ENCODE results near the gene MYO3B.

The MYO3B gene

DNA sequence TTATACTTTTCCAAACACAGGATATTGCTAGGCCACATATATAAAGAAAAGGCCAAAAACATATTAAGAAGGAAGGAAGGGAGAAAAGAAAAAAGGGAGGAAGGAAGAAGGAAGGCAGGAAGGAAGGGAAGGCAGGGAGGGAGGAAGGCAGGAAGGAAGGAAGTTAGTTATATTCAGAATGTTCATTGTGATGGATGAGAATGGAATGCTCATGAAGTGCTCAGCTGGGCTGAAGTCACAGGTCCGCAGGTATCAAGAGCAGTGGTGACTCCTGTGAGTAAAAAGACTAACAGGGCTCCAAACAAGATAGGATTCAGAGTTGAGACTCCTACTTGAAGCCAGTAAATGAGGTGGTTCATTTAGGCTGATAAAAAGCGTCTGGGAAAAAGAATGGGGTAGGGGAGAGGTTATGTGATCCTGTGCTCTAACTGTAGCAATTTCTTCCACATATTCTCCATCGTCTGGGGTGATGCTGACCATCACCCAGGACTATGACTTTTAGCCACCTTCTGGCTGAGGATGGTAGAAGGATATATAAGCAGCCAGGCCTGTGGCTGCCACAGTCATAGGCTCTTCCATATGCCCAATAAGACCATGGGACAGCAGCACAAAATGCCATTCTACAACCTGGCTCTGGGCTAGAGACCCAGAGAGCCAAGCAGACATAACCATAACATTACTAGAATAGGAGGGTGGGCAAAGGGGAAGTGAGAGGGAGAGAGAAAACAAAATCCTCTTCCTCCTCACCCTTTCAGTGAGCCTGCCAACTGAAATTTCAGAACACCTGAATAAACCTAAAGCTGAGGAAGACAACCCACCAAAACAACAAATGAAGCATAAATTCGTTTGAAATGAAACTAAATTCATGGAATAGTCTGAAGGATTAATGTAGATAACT, 173.2 kb downstream of the MYO3B start:
- TF ChIP-seq ZNF384 (IDR thresholded peaks at IDR 0.05) (no peak), SUZ12 (IDR thresholded peaks at IDR 0.05) (no peak), NFRKB (IDR thresholded peaks at IDR 0.05) (no peak), ELF4 (IDR thresholded peaks at IDR 0.05) (no peak), FOXA1 (IDR thresholded peaks at IDR 0.05) (no peak), ARNT (IDR thresholded peaks at IDR 0.05) (no peak), BHLHE40 (IDR thresholded peaks at IDR 0.05; ENCODE audit: borderline replicate concordance) (no peak), FOXK2 (IDR thresholded peaks at IDR 0.05) (no peak), TARDBP (IDR thresholded peaks at IDR 0.05) (no peak), FOXM1 (IDR thresholded peaks at IDR 0.05; ENCODE audit: borderline replicate concordance) (no peak), SP1 (IDR thresholded peaks at IDR 0.05) (no peak)
- no peak for DNase-seq (ENCODE audit: extremely low spot score)
- CTCF ChIA-PET = no interaction called here
- POLR2A ChIA-PET = no interaction called here

DNA sequence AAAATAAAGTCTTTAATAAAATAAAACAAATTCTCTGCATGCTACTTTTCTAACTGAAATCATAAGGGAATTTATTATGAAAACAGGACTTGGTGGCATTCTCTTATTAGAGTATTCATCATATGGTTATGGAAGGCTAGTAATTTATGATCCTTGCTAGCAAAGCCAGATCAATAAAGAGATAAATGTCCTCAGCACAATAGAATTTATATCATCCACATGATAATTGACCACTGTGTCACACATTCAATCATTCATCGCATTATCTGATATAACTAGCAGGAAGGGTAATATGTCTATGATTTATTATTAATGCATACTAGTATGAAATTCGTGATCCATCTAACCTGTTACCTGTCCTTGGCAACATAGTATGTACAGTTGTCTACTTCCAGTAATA, 175.8 kb downstream of the MYO3B start:
- POLR2A ChIA-PET = no interaction called here
- DNase-seq (ENCODE audit: extremely low spot score) = no peak
- TF ChIP-seq ZNF384 (IDR thresholded peaks at IDR 0.05) (no peak), L3MBTL2 (conservative IDR thresholded peaks at IDR 0.05) (no peak), FOXK2 (IDR thresholded peaks at IDR 0.05) (no peak), LEF1 (IDR thresholded peaks at IDR 0.05; ENCODE audit: borderline replicate concordance) (no peak), BHLHE40 (IDR thresholded peaks at IDR 0.05; ENCODE audit: borderline replicate concordance) (no peak), ELF4 (IDR thresholded peaks at IDR 0.05) (no peak), SP1 (IDR thresholded peaks at IDR 0.05) (no peak), NFRKB (IDR thresholded peaks at IDR 0.05) (no peak), FOXM1 (IDR thresholded peaks at IDR 0.05; ENCODE audit: borderline replicate concordance) (no peak)
- TF ChIP-seq, protein P1, sequence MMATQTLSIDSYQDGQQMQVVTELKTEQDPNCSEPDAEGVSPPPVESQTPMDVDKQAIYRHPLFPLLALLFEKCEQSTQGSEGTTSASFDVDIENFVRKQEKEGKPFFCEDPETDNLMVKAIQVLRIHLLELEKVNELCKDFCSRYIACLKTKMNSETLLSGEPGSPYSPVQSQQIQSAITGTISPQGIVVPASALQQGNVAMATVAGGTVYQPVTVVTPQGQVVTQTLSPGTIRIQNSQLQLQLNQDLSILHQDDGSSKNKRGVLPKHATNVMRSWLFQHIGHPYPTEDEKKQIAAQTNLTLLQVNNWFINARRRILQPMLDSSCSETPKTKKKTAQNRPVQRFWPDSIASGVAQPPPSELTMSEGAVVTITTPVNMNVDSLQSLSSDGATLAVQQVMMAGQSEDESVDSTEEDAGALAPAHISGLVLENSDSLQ (IDR thresholded peaks at IDR 0.05) = no peak
- CTCF ChIA-PET = interaction anchor here (1.6 kb wide), 1 partner anchor 117 kb away, joined by 3 read pairs; no protein-coding TSS in a partner anchor

DNA sequence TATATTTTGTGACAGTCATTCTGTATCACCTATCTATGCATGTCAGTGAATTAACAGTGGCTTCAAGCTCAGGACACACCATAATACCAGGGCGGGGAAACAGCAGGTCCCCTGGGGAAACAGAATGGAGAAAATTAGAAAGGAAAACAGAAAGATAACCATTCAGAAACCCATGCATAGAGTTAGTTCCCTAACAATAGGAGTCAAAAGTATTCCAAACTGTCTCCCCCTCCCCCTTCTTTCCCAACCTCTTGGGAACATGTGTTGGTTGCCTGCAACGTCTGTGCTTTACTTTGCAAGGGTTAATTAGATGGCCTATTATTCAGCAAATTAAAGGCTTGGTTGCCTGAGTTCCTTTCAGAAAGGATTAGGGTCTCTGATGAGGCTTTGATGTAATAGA, 176.4 kb downstream of the MYO3B start:
- ChIA-PET POLR2A (no interaction called here), CTCF (interaction anchor here (1.6 kb wide), 1 partner anchor 118 kb away, joined by 3 read pairs; no protein-coding TSS in a partner anchor)

DNA sequence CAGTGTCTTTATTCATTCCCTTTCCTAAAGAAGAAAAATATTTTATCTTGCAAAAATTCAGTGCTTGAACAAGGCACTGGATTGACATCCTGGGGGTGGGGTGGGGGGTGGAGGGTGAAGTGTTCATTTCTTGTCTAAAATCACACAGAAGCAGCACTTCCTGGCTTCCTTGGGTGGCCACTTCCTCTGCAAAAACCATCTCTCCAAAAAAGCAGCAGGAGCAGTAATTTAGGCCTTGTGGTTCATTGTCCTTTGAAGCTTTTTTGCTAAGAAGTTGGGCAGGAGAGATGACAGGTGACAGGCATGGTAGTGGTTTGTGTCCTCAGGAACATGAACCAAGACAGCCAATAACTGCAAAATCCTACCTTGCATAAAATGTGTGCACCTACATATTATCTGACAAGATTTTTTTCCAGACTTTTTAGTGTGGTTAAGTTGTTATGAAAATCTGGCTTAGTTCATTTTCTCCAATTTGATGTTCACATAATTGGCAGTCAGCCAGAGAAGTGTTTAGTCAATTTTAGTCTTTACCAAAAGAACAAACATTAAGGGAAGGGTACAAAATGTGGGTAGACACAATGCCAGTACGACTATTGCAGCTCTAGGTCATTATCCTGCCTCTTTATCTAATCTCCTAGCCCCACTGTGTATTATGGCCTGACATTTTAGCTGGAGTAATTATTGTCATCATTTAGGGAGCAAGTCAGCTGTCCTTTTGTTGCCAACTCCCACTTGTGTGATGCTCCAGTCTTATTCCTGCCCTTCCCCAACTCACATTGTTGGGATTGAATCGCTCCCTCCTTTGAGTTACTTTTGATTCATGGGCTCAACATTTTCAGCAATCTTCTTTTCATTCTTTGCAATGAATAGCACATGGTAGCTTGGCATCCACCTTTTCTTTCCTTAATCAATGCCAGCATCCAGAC, 177.2 kb downstream of the MYO3B start:
- TF ChIP-seq ARNT (IDR thresholded peaks at IDR 0.05) = no peak
- ChIA-PET CTCF (interaction anchor here (1.6 kb wide), 1 partner anchor 119 kb away, joined by 3 read pairs; no protein-coding TSS in a partner anchor), POLR2A (no interaction called here)
- no peak for DNase-seq (ENCODE audit: extremely low spot score)

More for the DNA sequence above, 176.4 kb downstream of the MYO3B start:
- DNase-seq (ENCODE audit: extremely low spot score) = no peak
- no peak for TF ChIP-seq FOXK2 (IDR thresholded peaks at IDR 0.05)
- no peak for TF ChIP-seq ZNF384 (IDR thresholded peaks at IDR 0.05)

DNA sequence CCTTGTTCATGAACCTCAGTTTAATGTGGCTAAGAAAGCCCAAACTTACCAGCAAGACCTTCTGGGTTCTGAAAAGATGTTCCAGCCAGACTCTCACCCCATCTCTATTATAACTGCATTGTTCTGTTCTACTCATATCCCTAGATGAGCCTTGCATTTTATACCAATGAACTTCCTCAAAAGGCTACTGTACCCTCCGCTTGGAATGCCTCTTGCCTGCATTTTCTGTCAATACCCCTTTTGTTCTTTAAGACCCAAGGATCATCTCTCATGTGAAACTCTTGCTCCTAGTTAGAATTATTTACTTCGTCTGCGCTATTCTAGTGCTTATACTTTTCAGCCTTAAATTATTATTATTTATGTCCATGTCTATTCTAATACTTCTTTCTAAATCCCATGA, 181.5 kb downstream of the MYO3B start:
- POLR2A ChIA-PET = no interaction called here
- no peak for DNase-seq (ENCODE audit: extremely low spot score)
- TF ChIP-seq FOXA1 (IDR thresholded peaks at IDR 0.05) (no peak), FOXM1 (IDR thresholded peaks at IDR 0.05; ENCODE audit: borderline replicate concordance) (no peak), CTBP1 (IDR thresholded peaks at IDR 0.05; ENCODE audit: borderline replicate concordance) (no peak), ZNF384 (IDR thresholded peaks at IDR 0.05) (no peak), SP1 (IDR thresholded peaks at IDR 0.05) (no peak), BHLHE40 (IDR thresholded peaks at IDR 0.05; ENCODE audit: borderline replicate concordance) (no peak), TARDBP (IDR thresholded peaks at IDR 0.05) (no peak), FOXK2 (IDR thresholded peaks at IDR 0.05) (no peak), HDGF (IDR thresholded peaks at IDR 0.05; ENCODE audit: borderline replicate concordance) (no peak), NFRKB (IDR thresholded peaks at IDR 0.05) (no peak), ARNT (IDR thresholded peaks at IDR 0.05) (no peak), ELF4 (IDR thresholded peaks at IDR 0.05) (no peak), L3MBTL2 (conservative IDR thresholded peaks at IDR 0.05) (no peak), LEF1 (IDR thresholded peaks at IDR 0.05; ENCODE audit: borderline replicate concordance) (no peak)
- TF ChIP-seq, protein P1 (IDR thresholded peaks at IDR 0.05) = no peak
- CTCF ChIA-PET = interaction anchor here (1.7 kb wide), 1 partner anchor 11 kb away, joined by 10 read pairs; no protein-coding TSS in a partner anchor

DNA sequence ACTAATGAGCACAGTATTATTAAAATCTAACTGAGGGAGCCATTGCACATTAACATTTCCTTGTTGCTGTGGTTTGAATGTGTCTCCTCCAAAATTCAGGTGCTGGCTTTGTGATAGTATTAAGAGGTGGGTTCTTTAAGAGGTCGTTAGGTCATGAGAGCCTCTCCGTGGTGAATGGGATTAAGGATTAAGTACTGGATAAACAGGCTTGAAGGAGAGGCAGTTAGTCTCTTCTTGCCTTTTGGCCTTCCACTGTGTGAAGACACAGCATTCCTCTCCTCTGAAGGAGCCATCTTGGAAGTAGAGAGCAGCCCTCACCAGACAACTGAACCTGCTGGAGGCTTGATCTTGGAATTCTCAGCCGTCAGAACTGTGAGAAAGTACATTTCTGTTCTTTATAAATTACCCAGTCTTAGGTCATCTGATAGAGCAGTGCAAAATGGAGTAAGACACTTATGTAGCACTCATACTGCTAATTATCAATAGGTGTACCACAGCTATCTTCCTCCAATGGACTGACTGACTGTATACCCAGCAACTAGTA, 182.7 kb downstream of the MYO3B start:
- TF ChIP-seq SUZ12 (IDR thresholded peaks at IDR 0.05) (no peak), ARNT (IDR thresholded peaks at IDR 0.05) (no peak), TARDBP (IDR thresholded peaks at IDR 0.05) (no peak), SP1 (IDR thresholded peaks at IDR 0.05) (no peak)
- CTCF ChIA-PET = interaction anchor here (0.6 to 2.0 kb wide), 13 partner anchors 9 to 456 kb away, joined by 3 to 13 read pairs (median 5); partner anchors contain the start of gene GAD1
- POLR2A ChIA-PET = no interaction called here
- no peak for DNase-seq (ENCODE audit: extremely low spot score)
